ENCODE results near the gene CTIF.

Gene CTIF

DNA sequence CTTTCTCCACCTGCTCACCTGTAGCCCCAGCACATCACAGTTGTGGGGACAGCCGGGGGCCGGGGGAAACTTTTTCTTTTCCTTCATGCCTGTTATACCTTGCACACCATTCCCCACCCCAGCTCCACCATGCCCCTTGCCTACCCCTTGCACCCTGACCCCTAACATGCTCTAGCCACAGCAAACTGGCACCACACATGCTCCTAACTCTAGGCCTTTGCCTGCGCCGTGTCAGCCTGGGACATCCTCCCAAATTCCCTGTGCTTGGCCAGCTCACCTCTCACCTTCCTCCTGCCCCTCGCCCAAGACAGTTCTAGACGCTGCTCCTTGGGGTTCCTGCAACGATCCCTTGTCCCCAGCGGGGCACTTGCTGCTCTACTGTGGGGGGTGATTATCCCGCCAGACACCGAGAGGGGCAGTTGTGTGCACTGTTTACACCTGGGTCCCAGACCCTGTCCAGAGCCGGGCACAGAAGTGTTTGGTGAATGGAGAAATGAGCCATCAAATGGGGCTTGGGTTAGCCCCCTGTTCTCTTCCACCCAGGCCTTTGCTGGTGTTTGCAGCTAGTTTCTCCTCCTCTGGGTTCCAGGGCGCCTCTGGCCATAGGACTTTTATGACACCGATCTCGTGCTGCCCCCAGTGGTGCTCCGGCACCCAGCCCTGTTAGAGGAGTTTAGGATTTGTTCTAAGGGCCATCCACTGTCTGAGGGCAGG is 129.8 kb downstream of the CTIF start:
- DNase-seq (ENCODE audit: low read depth), result no peak

- DNase-seq (ENCODE audit: low read depth), result no peak
Measured at GRCh38 chr18:48669180-48669675, 130.4 kb downstream of the CTIF start.

DNA sequence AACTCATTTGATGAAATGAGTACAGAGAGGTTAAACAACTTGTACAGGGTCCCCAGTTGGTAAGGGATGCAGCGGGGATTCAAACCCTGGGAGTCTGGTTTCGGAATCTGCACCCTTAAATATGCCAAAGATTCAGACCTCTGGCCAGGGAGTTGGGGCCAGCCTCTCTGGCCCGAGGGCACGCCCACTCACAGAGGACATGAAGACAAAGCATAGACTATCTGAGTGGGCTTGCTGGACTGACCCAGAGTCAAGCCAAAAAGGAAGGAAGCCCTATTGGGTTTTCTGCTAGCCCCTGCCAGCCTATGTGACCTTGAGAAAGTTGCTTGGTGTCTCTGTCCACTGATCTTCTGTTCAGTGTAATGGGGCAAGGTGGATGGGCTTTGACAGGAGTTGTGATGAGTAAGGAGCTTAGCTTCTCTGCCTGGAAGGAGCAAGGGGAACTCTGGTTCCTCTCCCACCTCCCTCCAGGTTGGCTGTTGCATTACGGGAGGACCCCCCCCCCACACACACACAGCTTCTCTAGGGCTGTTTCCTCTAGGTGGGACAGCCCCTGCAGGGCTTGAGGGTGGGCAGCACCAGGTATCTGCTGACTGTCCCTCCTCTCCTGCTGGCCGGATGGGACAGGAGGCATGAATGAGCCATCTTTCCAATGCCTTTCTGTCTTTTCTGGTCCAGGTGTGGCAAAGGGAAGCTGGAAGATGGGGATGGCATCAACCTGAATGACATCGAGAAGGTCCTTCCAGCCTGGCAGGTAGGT is 131.3 kb downstream of the CTIF start:
- no peak for DNase-seq (ENCODE audit: low read depth)

- DNase-seq (ENCODE audit: low read depth), result no peak
Measured at GRCh38 chr18:48670751-48671560, 132.1 kb downstream of the CTIF start.

- no peak for DNase-seq (ENCODE audit: low read depth)
Measured at GRCh38 chr18:48671561-48671945, 132.7 kb downstream of the CTIF start.

DNA sequence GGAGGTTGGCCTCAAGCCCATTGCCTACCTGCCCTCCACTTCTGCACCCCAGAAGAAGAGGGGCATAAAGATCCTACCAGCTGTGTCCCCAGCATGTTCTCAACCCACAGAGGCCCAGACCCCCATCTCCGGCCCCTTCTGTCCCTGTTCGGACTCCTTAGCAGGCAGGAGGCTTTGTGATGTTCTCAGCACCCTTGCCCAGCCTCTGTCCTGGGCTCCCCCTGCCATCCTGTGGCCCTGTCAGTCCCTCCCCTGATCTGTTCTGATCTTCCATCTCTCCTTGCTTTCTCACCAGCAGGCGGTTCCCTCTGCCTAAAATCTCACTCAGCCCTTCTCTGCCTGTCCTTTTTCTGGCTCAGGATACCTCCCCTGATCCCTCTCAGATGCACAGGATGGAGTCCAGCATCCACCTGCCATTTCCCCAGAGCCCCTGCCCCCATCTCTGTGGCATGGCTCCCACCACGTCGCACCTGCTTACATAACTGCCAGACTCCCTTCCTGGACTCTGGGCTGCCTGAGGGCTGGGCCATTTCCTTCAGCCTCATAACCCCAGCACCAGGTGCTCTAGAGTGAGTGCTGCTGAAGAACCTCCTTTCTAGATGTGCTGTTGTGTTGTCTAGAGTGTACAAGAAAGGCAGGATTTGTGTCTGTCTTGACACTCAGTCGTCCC is 134.0 kb downstream of the CTIF start:
- no peak for DNase-seq (ENCODE audit: low read depth)

- no peak for DNase-seq (ENCODE audit: low read depth)
Measured at GRCh38 chr18:48673456-48673852, 134.6 kb downstream of the CTIF start.

DNA sequence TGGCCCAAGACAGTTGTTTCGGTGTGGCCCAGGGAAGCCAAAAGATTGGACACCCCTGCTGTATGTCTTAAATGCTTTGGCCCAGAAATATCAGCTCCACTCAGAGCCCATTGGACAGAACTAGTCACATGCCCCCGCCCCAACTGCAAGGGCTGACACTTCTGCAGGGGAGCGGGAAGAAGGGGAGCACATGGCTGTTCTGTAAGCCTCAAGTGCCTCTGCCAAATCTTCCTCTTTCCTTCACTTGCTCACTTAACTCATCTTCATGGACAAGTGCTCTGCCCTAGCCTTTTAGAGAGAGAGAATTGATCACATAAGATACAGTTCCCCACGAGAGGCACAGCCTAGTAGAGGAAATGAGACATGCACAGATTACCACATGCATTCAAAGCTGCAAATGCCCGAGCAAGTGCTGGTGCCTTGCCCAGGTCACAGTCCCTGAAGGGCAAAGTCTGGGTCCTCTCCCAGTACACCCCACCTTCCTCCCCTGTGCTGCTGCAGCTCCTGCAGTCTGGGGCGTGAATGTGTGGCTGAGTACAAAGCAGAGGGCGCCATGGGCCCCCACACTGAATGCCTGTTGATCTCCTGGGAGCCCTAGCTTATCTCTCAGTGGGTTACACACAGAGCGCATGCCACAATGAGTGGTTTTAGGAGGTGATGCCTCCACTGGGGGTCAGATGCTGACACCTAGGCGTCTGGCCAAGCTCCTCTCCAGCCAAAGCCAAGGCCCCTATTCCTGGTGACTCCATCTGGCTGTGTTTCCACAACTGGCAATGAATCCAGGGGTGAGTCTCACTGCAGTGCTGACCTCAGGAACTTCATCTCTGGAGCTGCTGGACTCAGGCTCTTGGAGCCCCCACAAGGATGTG is 135.3 kb downstream of the CTIF start:
- no peak for DNase-seq (ENCODE audit: low read depth)

DNA sequence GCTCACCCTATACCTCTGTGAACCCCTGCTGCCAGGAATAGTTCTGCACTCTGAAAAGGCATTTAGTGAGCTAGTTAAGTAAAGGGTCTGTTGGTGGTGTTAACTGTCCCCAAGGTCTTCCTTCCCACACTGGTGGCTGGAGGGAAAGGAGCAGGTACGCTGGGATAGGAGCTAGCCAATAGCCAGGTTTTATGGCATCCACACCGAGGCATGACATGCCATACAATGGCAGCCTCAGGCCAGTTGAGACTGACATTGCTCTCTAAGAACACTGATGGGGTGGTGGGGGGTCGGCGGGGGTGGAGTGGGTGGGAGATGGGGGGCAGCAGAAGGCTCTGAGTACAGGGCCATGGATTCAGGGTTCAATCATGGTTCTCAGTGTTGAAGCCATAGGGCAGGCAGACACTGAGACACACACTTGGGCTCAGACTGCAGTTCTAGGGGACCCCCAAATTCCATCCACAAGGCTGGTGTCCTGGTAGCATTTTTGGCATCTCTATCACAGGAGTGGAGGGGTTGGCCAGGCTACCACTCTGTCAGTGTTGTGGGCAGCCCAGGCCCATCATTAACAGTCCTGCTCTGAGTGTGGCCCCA is 136.0 kb downstream of the CTIF start:
- DNase-seq (ENCODE audit: low read depth), result no peak

DNA sequence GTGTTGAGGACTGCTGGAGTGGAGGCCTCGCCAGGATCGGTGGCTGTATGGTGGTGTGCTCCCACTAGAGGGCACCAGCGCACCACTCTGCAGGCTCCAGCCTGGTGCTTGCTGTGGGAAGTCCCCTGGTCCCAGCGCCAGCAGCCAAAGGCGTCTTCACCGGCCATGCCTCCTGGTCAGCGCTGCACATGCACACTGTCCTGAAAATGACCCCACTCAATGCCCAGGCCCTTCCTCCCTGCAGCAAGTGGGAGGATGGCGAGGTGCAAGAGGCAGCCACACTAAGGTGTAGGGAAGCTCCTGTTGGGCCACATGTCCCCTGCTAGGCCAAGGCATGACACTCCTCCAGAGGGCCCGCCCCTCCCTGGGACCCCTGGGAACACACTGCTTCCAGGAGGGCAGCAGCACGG is 136.5 kb downstream of the CTIF start:
- DNase-seq (ENCODE audit: low read depth), result peak; percentile 64

- no peak for DNase-seq (ENCODE audit: low read depth)
Measured at GRCh38 chr18:48675912-48676311, 137.1 kb downstream of the CTIF start.

- no peak for DNase-seq (ENCODE audit: low read depth)
Measured at GRCh38 chr18:48676346-48676745, 137.5 kb downstream of the CTIF start.

DNA sequence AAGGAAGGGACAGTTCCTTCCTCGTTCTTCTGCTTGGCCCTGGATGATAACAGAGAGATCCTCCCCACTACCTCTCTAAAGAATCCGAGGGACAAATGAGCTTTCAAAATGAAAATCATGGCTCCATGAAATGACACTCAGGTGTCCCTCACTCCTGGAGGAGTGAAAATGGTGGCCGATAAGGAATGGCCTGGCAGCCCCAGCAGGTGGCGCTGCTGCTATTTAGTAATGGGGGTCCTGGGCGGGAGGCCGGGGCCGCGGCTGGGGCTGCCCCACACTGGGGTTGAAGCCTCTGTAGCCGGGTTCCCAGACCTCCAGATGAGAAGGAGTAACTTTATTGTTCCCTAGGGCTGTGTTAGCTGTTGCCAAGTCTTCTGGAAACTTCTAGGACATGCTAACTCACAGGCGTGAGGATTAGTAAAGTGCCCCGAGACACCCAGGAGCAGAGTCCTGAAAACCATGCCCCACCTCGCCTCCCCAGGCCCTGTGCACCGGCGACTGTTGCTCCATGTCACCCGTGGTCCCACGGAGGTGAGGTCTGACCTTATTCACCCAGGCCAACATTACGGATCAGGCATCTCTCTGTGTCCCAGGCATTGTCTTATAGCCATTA is 138.0 kb downstream of the CTIF start:
- DNase-seq (ENCODE audit: low read depth), result peak; percentile 18

DNA sequence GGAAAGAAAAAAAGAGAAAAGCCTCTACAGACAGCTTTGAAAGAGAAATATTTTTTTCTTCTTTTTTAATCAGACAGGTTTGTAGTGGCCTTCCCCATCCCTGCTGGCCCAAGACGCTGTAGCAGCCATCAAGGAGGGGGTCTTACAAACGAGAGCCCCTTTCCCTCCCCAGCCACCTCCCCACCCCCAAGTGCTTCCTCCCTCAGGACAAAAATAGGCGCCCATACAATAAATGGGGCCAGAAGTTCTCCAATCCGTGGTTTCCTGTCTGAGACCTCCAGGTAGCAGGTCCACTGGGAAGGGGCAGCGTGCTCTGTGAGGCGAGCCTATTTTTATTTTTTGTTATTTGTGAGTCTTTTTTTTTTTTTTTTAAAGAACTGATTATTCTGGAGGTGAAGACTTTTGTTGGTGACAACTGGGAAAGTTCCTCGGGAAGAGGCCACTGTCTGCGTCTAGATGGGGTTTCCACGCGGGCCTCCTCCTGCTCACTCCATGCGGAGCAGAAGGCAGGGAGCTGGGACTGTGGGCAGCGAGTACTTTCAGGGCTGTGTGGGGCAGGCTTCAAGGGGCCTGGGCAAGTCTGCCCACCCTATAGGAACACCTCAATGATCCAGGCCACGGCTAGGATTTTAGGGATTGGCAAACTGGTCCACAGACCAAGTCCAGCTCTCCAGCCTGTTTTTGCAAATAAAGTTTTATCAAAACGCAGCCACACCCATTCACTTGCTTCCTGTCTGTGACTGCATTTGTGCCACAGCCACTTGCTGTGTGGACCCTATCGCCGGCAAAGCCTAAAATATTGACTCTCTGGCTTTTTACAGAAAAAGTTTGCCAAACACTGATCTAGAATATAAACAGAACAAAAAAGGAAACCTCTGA is 139.6 kb downstream of the CTIF start:
- DNase-seq (ENCODE audit: low read depth), result no peak

GRCh38 chr18:48679236-48679635 is 140.4 kb downstream of the CTIF start:
- DNase-seq (ENCODE audit: low read depth), result no peak

DNA sequence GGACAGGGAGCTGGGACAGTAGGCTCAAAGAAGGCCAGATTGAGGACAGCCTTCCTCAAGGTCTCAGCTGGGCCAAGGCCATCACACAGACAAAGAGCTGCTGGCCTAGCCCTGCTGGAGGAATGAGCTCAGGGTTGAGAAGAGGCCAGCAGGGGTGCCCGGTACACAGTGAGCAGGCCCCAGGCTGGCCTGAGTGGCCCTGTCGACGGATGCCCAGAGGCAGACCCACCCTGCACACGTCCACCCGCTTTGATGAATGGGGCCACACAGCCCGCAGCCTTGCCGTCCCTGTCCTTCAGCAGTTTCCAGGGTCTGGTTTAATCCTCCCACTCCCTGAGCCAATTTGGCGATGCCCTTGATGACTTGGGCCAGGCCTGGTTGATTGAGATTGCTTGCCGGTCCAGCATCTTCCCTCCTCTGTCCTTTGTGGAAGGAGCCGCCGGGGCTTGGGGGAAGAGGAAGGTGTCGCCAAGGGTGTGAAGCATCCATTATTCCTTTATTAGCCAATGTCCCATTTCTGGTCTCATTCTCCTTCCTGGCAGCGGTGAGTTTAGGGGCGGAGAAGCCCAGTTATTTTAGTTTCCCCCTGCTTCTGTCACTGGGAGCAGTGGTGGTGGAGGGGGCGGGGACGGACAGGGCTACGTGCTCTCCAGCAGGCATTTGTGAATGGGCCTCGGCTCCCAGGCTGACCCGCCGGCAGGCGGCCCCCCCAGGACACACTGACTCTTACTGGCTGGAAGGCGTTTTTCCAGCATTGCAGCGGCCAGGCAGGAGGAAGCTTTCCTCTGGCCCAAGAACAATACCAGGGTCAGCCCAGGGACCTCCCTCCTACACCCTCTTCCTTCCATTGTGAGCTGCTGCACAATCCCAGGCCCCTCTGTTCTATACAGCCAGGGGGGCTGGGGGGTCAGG is 141.8 kb downstream of the CTIF start:
- no peak for DNase-seq (ENCODE audit: low read depth)

GRCh38 chr18:48682768-48683167 is 143.9 kb downstream of the CTIF start:
- DNase-seq (ENCODE audit: low read depth), result no peak

DNA sequence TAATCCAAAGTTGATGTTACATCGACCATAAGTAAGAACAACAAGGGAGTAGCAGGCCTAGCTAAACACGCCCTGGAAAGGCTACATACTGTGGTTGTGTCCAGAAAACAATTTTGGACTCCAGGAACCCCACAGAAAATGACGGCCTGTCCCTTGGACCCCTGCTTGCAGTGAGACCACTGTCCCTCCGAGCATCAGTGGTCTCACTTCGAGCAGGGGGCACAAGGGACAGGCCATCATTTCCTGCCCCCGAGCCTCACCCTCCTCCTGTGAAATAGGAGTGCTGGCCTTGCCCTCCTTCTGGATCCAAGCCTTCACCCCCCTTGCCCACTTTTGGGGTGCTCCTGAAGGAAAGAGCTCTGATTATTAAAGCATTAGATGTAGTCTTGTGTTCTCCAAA is 144.4 kb downstream of the CTIF start:
- no peak for DNase-seq (ENCODE audit: low read depth)

Measured in stimulated activated CD8-positive, alpha-beta memory T cell treated with anti-CD3 and anti-CD28 coated beads, Interleukin-12 subunit alpha, Interleukin-12 subunit beta, amount 100 ng/mL, for 1 hour (primary cell).